AG10803 (cell line): ENCODE results near the gene CDC40.

ENCODE experiments used
- DNase-seq: peaks from one replicate; pipeline ENCODE4 v3.0.0; 2010; ENCODE audit warnings: low read depth
- H3K4me3 ChIP-seq: 2 replicates; pipeline ENCODE4 v1.5.1; 2011; ENCODE audit warnings: mild to moderate bottlenecking, low read length, control low read depth
- TF ChIP-seq, protein P1 (sequence below): conservative IDR thresholded peaks from 2 replicates; pipeline ENCODE4 v1.5.1; 2011; ENCODE audit warnings: mild to moderate bottlenecking, low read length, control low read depth, inconsistent platforms

The CDC40 gene

DNA sequence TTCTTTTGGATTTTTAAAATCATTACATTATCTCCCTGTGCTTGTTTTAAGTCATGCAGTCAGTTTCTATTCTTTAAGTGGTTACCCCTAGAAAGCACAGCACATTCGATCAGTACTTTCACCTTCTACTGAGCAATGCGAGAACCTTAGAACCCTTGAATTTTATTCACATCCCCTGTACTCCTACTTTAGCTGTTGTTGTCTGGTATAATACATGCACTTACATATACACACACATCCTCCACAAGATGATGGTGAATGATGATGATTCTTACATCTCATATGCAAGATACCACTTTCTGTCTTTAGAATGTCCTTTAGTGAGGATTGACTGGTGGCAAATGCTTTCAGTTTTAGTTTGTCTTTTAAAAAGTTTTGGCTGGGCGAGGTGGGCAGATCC is 5.7 kb downstream of the CDC40 start:
- TF ChIP-seq, protein P1, sequence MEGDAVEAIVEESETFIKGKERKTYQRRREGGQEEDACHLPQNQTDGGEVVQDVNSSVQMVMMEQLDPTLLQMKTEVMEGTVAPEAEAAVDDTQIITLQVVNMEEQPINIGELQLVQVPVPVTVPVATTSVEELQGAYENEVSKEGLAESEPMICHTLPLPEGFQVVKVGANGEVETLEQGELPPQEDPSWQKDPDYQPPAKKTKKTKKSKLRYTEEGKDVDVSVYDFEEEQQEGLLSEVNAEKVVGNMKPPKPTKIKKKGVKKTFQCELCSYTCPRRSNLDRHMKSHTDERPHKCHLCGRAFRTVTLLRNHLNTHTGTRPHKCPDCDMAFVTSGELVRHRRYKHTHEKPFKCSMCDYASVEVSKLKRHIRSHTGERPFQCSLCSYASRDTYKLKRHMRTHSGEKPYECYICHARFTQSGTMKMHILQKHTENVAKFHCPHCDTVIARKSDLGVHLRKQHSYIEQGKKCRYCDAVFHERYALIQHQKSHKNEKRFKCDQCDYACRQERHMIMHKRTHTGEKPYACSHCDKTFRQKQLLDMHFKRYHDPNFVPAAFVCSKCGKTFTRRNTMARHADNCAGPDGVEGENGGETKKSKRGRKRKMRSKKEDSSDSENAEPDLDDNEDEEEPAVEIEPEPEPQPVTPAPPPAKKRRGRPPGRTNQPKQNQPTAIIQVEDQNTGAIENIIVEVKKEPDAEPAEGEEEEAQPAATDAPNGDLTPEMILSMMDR = no peak
- no peak overlapping the region for H3K4me3 ChIP-seq
- DNase-seq = no peak

DNA sequence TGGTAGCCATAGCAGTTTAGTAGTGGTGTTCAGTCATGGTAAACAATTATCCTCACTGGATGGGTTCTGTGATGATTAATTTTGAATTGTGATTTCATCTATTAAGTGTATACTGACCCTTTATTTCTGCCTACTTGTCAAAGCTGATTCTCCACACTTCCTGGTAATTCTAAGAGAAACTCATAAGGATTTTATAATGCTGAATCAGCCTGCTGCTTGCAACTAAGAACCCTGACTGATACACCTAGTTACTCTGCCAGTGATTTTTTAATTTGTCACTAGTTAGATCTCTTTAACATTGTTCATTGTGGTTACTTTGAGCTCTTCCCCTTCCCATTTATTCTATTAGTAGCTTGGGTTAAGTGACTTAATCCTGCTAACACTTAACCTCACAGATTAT is 8.6 kb downstream of the CDC40 start:
- TF ChIP-seq, protein P1 = no peak

DNA sequence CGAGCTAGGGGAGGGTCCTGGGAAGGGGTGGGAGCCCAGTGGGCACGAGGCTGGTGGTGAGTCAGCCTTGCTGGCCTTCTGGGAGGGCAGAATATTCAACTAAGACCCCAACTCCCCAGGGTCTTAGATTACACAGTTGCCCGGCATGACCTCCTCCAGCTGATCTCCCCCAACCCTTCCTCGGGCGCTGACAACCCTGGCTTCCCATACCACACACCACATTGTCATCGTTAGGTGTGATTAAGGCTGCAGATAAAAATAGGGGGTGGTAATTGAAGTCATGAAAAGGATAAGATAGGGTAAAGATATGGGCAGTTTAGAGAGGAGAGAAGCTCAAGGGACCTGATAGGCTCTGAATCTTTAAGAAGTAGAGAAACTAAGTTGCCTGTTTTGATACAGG is 10.5 kb downstream of the CDC40 start:
- no peak for DNase-seq
- TF ChIP-seq, protein P1 = no peak
- H3K4me3 ChIP-seq = no peak overlapping the region

More for the DNA sequence above, 8.6 kb downstream of the CDC40 start:
- no peak overlapping the region for H3K4me3 ChIP-seq
- peak; percentile 17 for DNase-seq

DNA sequence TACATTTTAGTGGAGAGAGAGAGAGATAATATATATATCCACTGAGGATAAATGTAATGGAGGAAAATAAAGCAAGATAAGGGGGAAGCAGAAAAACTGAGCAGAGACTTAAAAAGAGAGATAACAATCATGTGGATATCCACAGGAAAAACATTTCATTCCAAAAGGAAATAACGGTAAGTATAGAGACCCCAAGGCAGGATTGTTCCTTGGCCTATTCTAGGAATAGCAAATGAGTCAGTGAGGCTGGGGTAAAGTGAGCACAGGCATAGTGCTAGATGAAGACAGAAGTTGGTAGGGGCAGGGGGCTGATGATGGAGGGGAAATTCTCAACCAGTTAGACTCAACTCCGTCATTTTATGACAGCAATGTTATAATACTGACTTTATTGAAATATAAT is 11.2 kb downstream of the CDC40 start:
- TF ChIP-seq, protein P1 = no peak
- H3K4me3 ChIP-seq = no peak overlapping the region
- DNase-seq = no peak

DNA sequence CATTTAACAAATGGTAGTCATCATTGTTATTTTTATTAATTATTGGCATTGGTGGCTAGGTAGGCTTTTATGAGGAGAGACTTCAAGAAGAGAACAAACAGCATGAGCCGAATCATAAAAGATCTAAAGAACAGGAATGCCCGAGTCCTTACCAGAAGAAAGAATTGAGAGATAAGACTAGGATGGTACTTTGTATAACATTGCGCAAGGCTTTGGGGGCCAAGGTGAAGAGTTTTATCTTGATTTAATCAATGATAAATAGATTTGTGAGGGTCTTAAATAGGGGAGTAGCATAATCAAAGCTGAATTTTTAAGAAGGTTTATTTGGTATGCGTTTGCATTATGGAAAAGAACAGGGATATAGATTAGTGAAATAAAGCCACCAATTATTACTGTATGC is 15.4 kb downstream of the CDC40 start:
- DNase-seq = no peak
- TF ChIP-seq, protein P1 = no peak
- no peak overlapping the region for H3K4me3 ChIP-seq

DNA sequence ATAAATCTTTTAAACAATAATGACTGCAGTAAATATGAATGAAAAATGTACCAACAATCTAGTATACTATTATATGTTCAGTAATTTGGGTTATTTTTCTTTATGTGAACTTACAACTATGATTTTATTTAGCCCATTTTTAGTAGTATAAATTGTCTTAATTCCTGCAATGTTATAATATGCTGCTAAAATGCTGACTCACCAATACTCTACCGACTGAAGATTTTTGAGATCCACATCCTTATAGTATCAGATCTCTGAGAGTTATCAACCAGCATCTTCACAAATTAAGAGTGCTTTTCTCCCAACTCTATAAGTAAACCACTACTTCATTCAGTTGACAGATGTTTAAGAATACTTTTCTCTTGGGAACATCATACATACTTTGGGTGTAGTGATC is 16.6 kb downstream of the CDC40 start:
- H3K4me3 ChIP-seq = no peak overlapping the region
- DNase-seq = no peak
- TF ChIP-seq, protein P1 = no peak

DNA sequence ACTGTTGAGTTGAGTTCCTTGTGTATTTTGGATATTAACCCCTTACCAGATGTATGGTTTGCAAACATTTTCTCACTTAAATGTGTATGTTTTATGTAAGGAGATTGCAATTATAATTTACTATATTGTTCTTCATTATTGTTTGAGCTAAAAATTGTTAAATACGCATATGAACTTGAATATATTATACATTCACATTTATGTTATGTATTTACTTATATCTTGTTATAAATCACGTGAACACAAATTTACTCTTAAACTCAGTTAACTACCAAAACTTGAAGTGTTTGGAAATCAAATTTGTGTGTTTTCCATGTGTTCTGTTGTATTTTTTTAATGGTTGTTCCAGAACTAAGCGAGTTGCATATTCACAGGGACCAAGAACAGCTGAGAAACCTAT is 18.3 kb downstream of the CDC40 start:
- TF ChIP-seq, protein P1 = no peak
- DNase-seq = no peak
- no peak overlapping the region for H3K4me3 ChIP-seq
